Measurements from ENCODE around the gene KCMF1.

DNA sequence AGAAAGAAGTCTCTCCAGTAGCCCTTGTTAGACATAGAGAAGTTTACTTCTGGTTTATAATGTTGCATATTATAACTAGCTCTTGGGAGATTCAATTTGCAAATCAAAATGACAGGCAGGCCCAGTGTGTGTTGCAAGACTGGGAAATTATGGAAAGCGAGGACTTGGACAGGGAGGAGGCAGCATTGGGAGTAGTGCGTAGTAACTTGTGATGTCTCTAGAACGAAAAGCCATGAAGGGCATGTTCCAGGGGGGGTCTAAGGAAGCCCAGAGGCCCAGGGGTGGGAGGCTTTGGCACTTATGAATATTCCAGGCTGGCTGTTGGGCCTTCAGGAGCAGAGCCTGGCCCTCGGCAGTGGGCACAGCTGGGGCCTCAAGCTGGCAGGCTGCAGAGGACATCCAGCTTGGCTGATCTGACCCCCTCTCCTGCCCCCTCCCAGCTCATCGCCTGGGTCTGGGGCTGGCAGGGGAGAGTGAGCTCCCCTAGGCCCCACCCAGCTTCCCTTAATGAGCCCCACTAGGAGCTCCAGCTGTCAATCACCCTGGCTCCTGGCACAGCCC, 107.0 kb downstream of the KCMF1 start:
- TF ChIP-seq, protein P1, sequence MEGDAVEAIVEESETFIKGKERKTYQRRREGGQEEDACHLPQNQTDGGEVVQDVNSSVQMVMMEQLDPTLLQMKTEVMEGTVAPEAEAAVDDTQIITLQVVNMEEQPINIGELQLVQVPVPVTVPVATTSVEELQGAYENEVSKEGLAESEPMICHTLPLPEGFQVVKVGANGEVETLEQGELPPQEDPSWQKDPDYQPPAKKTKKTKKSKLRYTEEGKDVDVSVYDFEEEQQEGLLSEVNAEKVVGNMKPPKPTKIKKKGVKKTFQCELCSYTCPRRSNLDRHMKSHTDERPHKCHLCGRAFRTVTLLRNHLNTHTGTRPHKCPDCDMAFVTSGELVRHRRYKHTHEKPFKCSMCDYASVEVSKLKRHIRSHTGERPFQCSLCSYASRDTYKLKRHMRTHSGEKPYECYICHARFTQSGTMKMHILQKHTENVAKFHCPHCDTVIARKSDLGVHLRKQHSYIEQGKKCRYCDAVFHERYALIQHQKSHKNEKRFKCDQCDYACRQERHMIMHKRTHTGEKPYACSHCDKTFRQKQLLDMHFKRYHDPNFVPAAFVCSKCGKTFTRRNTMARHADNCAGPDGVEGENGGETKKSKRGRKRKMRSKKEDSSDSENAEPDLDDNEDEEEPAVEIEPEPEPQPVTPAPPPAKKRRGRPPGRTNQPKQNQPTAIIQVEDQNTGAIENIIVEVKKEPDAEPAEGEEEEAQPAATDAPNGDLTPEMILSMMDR (IDR thresholded peaks at IDR 0.05), result no peak
- no peak for TF ChIP-seq POLR2AphosphoS5 (IDR thresholded peaks at IDR 0.05; ENCODE audit: insufficient read depth in 1 of 2, low read depth in 1 of 2)
